ENCODE measurements around the gene AFF3.
"Not testable (repeated sequence)": the region's sequence is repeated elsewhere in the genome, so short reads cannot be mapped to it uniquely, and the experiment has no call there.

Gene AFF3

DNA sequence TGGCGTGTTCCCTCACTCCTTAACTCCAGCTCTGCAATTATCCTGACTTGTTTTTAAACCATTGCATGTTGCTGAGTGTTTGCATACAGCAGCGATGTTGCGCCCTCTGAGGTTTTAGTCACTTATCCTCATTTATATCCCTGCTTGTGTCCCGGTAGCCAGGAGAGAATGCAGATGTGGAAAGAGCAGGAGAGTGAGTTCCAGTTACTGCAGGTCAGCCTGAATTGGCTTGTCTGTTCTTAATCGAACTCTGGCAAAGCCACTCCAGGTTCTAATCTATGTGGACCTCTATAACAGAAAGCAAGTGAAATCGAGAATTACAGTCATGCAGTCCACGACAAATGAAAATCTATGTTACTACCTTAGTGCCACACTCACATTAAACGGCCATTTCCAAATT lies 357.4 kb downstream of the AFF3 start:
- no peak for DNase-seq (ENCODE audit: low read depth)

DNA sequence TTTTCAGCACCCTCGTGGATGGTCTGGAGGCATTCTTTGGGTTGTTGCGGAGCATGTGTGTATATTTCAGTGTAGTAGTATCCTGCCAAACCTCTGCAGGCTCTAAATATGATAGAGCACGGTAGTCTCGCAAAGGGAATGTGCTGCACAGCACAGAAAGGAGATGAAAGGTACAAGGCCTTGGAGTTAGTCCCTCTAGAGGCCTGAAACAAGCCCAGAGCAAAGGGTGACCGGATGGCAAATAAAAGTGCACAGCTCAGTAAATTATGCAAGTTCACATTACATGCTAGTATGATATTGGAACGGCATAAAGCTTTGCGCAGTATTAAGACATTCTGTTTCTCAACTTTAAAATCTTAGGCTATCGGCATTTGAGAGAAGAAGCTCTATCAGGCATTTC lies 358.1 kb downstream of the AFF3 start:
- no peak for DNase-seq (ENCODE audit: low read depth)

DNA sequence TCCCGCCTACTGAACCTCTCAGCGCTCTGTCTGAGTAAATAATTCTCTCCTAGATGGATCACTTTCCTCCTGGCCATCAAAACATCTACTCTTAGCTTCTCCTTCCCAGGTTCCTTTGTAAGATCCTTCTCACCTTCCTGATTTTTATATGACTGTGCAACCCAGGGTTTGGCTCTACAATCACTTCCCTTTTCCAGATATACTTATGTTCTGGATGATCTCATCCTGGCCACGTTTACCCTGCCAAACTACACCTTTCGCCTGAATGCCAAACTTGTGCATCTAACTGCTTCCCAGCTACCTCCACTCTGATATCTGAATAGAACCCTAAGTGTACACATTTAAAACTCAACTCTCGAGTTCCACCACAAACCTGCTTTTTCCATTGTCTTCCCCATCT lies 362.1 kb downstream of the AFF3 start:
- DNase-seq (ENCODE audit: low read depth): no peak

DNA sequence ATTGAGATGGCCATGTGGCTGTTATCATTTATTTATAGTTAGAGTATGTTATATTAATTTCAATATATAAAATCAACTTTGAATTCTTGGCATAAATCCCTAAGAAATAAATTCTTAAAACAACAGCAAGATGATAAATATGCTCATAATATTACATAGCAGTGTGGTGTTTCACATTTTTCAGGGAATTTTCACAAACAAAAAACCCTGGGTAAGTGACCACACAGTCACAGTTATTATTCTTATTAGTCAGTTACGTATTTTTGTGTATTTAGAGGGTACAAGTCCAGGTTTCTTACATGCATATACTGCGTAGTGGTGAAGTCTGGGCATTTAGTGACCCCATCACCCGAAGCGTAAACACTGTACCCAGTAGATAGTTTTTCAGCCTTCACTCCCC lies 363.1 kb downstream of the AFF3 start:
- DNase-seq (ENCODE audit: low read depth): no peak

DNA sequence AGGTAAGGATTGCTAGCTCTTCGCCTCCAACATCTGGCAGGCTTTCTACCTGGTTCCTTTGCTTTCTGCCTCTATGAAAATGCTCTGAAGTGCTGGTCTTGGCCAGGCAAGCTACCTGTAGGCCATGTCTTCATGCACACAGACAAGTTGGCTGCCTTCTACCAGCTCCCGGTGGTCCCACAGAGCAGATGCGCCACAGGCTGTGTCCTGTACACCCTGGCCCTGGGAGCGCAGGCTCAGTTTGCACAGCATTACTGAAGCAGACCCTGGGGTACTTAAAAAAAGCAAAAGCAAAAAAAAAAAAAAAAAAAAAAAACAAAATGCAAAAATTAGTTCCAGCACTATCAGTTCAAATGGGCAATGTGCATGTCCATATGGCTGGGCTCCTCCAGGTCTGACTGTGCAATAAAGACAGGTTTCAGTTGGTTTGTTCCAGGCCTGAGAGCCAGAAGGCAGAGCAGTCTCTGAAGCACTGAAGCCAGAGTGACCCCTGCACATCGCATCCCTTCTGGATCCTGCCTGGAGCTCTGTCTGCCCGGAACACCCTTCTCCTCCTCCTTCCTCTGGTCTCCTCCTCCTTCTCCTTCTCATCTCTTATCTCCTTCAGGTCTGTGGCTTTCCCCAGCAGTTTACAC lies 364.6 kb downstream of the AFF3 start:
- DNase-seq (ENCODE audit: low read depth): no peak

DNA sequence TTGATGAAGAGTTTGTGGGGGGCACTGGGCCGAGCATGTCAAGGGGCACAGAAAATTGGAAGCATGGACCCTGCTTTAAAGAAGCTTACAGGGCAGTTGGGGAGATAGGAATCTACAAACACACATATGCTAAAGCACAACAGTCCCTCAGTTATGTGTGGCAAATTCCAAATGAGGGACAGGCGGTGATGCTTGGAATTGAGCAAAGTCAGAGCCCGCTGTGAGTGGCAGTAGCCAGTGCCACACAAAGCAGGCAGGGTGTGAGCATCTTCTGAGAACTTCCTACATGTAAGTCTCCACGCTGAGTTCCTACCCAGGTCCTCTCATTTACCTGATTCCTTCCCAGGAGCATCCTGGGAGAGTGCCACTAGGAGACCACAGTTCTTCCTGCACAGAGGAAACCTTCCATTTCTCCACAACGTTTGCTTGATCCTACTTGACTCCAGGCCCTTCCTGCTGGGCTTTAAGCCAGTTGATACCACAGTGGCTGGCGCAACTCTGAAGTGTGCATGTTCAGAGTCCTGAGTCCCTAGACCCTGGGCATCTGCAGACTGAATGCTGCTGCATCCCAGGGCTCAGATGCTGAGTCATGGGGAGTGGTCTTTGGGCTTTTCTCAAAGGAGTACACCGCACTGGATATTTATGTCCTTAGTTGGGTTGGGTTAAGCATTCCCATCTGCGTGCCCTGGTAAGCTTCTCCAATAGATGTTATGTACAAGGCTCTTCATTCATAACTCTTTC lies 365.3 kb downstream of the AFF3 start:
- DNase-seq (ENCODE audit: low read depth): no peak

DNA sequence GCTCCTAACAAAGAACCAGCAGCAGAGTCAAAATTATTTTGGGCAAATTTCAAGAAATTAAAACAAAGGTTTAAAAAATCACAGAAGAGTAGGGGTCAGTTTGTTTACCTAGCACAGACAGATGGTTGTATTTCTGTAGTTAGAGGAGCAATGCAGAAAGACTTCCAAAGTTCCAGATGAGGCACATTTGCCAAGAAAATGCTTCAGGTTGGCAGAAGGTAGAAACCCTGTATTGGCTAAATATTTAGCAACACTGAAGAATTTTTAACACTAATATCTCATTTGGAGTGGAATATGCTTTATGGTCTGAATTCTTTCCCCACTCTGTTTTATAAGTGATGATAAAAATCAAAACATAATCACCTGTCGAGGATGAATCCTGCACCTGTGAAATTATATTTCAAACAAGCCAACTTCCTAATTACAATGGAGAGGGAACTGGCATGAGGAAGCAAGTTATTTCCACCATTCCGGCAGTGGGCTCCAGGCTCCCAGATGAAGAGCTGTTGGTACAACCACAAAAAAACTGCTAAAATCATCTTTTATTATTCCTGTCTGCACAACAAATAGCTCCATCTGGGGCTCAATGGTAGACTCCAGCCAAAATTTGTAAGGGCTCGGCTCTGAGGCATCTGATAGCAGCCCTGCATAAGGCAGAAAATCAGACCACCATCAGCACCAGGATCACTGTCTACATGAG lies 366.0 kb downstream of the AFF3 start:
- no peak for DNase-seq (ENCODE audit: low read depth)

DNA sequence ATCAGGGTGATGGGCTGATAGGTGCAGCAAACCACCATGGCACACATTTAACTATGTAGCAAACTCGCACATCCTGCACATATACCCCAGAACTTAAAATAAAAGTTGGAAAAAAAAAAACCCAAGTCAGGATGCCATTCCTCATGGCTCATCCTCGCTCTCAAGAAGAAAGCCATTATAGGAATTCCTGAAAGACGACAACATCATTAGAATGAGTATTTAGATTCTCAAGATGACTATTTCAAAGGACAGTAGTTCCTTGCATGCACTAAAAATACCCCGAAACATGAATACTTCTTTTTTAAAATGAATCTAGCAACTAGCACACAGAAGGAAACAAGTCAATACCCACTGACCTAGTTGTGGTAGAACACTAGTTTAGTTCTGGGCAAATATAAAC lies 366.8 kb downstream of the AFF3 start:
- DNase-seq (ENCODE audit: low read depth): no peak

DNA sequence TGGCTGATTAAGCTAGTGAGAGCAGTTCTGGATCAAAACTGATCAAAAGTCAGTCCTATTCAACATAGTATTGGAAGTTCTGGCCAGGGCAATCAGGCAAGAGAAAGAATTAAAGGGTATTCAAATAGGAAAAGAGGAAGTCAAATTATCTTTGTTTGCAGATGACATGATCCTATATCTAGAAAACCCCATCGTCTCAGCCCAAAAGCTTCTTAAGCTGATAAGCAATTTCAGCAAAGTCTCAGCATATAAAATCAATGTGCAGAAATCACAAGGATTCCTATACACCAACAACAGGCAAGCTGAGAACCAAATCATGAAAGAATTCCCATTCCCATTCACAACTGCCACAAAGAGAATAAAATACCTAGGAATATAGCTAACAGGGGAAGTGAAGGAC lies 368.7 kb downstream of the AFF3 start:
- not testable (repeated sequence) for DNase-seq (ENCODE audit: low read depth)

DNA sequence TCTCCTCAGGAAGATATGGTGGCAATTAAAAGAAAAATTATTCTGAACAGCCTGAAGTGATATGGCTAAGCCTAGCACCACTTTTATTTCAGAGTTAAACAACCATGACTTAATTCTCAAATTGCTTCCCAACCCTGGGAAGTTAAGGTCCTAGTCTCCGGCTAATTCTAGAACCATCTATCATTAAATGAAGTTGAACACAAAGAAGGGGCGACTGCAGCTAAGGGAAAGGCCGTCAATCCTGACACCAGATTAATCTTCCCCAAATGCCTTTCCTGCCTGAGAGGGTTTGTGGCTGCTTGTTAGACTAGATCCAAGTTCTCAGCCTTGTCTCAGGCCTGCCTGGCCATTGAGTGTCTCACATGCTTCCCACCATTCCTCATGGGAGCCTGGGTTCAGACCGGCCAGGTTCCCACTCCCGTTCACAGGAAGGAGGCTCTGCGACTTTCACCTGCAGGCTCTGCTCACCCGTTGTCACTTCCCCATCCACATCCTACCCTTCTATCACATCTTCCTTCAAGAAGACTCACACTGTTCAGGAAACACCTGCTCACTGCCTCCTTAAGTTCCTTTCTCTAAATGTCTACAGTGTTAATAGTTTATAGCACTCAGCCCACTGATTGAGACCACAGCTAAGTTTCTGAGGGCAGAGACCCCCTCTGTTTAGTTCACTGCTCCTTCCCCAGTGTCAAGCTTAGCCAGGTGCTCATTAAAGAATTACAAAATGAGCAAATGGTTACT lies 369.6 kb downstream of the AFF3 start:
- DNase-seq (ENCODE audit: low read depth): no peak

DNA sequence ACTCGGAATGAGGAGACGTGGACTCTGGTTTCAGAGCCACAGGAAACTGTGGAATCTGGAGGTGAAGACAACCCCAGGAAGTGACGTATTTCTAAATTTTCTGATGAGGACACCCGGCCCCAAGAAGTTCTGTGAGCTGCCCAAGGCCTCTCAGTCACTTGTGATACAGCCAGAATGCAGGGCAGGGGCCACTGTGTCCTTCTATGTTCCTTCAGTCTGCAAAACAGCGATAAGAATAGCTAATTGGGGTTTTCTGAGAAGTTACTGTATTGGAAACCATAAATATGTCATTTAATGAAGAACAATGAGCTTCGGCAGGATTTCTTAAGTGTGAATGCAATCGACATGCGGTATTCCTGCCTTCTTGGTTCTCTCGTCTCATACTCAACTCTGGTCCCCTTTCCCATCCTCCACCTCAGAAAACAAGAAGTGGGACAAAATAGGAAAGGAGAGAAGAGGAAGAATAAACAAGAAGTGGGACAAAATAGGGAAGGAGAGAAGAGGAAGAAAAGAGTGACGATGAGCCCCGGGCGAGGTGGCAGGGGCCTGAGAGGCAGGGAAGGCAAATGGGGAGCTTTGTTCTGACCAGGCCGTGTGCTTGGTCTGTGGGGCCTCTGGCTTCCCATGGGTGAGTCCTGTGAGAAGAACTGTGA lies 370.6 kb downstream of the AFF3 start:
- no peak for DNase-seq (ENCODE audit: low read depth)

DNA sequence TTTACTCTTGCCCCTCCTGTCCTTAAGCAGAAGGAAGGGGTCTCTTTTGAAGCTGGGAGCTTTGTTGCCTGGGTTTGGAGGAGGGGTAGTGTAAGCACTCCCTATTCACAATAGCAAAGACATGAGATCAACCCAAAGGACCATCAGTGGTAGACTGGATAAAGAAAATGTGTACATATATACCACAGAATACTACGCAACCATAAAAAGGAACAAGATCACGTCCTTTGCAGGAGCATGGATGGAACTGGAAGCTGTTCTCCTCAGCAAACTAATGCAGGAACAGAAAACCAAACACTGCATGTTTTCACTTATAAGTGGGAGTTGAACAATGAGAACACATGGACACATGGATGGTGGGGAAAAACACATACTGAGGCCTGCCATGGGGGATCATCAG lies 371.5 kb downstream of the AFF3 start:
- no peak for DNase-seq (ENCODE audit: low read depth)

DNA sequence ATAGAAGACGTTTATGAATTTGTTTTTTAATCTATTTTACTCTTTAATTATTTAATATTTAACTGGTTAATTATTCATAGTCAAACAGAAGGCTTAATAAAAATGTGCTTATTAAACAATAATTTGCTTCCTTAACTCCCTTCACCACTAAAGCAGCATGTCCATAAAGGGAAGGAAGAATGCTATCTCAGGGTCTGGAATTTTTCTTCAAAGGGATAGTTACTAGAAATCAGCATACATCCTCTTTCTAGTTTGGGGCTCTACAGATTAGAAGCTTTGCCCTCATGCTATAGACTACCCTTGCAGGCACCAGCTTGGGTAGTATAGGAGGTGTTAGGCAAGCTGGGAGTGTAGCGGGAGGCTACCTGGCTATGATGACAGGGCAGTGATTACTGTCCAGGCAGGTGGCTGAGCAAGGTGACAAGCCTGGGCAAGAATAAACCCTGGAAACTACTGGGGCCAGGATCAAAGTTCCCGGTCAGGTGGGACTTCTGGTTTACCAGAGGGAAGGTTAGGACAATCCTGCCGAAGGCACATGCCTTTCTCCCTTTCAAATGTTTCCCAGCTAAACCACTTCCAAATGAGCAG lies 376.6 kb downstream of the AFF3 start:
- no peak for DNase-seq (ENCODE audit: low read depth)

DNA sequence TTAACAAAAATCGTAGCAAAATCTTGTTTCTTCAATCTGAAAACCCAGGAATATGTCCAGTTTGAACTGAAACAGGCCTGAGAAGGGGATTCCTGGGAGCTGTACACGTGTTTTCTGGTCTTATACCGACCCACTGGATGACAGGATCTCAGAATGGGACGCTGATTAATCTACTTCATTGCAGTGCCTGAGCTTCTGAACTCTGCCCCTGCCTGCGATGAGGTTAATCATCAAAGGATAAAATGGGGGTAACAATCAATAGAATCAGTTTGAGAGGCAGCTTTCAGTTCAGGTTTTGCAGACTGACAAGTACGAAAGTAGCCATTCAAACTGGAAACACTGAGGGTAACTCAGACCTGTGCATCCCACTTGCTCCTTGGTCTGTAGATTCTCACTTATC lies 378.6 kb downstream of the AFF3 start:
- no peak for DNase-seq (ENCODE audit: low read depth)

DNA sequence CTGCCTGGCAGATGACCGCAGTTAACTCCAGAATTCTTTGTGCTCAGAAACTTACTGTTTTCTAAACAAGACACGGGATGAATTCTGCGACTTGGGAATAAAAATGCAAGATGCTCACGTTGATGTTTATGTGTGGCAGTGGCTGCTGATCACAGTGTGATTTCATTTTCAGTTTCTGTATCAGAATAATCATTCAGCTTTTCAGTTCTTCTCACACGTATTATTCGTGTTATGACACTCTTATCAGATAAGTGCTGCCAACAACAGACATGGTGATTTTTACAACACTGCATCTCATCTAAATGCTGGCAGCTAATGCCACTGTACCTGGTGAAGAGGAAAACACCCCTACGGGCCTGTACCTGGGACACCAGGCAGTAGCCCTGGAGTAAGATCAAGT lies 379.7 kb downstream of the AFF3 start:
- DNase-seq (ENCODE audit: low read depth): no peak

DNA sequence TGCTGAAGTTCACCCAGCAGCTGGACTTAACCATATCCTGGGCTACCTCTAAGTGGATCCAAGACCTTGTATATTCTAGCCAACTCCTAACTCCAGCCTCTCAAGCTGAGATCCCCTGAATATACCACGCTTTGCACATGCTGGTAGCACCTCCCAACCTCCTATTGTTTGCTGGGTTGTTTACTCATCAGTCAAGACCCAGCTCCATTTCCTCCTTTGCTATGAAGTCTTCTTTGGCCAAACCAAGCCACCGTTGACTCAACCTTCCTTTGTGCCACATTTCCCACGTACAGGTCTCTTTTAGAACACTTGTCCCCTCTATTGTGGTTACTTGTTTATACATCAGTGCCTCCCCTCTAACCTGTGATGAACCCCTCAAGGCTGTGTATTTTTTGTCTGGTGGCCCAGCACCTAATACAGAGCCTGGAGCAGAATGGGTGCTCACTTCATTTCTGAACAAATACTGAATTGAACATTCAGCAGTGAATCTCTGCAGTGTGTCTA lies 384.7 kb downstream of the AFF3 start:
- no peak for DNase-seq (ENCODE audit: low read depth)

DNA sequence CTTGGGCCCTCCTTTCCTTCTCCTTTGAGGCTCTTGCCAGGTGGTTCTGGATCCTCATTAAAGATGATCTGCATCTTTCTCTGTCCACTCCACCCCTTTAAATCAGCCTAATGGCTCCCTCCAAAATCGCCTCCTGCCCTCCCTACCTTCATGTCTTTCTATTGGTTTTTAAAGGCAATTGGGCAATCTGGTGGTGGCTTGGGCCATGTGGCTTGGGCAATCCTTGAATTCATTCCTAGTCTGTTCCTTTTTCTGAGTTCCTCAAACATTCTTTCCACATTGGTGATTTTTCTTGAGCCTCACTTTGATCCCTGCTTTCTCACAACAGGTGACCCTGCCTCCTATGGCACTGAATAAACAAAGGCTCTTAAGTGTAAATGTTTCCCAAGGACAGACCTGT lies 386.3 kb downstream of the AFF3 start:
- no peak for DNase-seq (ENCODE audit: low read depth)

DNA sequence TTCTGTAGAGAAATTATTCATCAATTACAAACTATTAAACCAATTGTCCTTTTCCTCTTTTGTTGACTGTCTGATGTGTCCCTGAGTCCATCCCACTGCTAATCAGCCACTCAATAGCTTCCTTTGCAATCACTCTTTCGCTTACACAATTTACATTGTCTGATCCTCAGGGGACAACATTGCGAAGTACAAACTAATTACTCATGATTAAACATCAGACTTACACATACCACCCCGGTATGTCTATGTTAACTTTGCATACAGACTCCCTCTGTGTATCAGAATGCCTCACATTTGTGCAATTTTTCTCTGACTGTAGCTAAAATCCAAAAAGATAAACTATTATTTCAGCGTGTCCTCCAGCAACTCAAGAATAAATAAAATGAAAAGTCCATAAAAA lies 388.2 kb downstream of the AFF3 start:
- no peak for DNase-seq (ENCODE audit: low read depth)

DNA sequence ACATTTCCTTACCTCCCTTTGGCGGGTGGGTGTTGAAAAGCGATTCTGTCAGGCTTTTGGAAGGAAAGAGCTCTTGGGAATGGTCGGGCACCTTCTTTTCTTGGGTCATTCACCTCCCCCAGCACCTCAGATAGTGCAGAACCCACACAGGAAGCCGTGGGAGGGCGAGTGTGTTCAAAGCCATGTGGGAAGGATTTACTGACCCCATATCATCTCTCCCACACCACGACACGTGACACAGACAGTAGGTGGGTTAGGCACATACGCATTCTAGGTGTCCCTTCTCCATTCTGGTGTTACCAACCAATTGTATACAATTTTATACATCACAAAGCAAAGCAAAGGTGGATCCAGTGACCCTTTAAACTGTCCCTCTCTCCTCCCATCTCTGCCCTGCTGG lies 388.9 kb downstream of the AFF3 start:
- DNase-seq (ENCODE audit: low read depth): no peak

DNA sequence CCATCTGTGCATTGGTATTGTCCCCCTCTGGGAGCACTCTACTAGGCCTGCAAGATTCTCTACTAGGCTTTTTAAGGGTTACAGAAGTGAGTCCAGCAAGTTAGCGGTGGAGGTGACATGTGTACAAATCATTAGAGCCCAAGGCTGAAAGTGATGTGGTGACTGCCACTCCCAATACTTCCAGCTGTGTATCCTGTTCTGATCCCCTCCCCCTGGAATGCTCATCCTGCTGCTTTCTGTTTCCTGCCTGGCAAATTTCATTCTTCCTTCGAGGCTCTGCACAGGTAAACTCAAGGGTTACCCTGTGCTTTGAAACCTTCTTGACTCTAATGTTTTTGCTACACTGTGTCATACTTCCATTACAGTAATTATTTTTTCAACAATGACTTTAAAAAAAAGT lies 394.0 kb downstream of the AFF3 start:
- no peak for DNase-seq (ENCODE audit: low read depth)

DNA sequence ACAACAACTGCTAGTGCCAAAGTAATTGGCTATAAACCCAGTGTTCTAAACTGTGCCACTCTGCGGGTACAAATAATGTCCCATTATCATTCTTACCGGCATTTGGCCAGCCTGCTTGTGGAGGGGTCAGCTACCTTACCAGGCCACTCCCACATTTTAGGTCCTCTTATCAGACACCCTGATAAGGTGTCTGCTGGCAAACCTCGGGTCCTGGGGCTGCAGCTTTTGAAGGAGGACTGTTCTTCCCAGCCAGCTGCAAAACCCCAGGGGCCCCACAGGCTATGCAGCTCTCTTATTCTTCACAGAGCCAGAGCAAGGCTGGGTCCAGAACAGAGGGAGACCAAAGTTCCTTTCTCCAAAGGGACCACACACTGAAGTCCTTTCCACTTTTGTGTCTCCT lies 394.5 kb downstream of the AFF3 start:
- DNase-seq (ENCODE audit: low read depth): no peak

DNA sequence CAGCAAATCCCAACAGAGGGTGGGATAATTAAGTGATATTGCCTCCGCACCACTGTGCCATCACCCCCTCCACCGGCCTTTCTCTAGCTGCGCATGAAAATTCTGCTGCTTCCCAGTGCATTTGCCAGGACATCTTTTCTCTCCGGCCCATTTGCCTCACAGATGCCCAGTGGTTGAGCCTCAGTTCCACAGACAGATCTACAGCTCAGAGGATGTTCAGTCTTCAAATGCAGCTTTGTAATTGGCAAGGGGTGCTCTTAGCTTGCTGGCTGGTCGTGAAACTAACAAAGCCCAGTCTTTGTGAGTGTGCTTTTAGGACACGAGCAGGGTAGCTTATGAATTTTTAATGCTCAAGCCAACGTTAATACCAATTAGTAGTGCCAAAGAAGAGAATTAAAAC lies 399.2 kb downstream of the AFF3 start:
- no peak for DNase-seq (ENCODE audit: low read depth)
